ENCODE data around the gene NEDD4L.

The NEDD4L gene

GRCh38 chr18:58249712-58250111, 205.7 kb downstream of the NEDD4L start:
- Histone ChIP-seq H3K9ac (ENCODE audit: low read length) (no peak overlapping the region), H3K9me3 (ENCODE audit: control insufficient read depth, low read length) (no peaks in the 10 kb centered on the region), H3K4me3 (ENCODE audit: low read length) (no peak overlapping the region), H3K36me3 (ENCODE audit: control insufficient read depth, insufficient read depth, low read length) (no peaks in the 10 kb centered on the region), H3K27me3 (ENCODE audit: control insufficient read depth, insufficient read depth, low read length) (no peaks in the 10 kb centered on the region), H3K4me1 (ENCODE audit: control insufficient read depth, insufficient read depth, low read length) (peaks cover 14% of the 10 kb centered on the region)

DNA sequence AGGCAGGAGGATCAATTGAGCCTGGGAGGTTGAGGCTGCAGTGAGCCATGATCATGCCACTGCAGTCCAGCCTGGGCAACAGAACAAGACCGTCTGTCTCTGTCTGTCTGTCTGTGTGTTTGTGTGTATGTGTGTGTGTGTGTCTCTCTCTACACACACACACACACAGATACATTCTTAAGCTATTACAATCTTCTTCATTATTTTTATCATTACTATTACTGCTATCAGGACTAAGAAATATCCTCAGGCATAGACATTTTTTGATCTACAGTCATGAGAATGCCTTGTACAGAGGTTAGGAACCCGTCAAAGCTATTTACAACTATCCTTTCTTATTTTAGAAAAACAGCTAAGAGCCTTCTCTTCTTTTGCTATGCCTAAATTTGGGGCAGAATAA, 207.4 kb downstream of the NEDD4L start:
- Histone ChIP-seq H3K9me3 (ENCODE audit: control insufficient read depth, low read length) (no peaks in the 10 kb centered on the region), H3K4me3 (ENCODE audit: low read length) (no peak overlapping the region), H3K9ac (ENCODE audit: low read length) (no peak overlapping the region), H3K27me3 (ENCODE audit: control insufficient read depth, insufficient read depth, low read length) (no peaks in the 10 kb centered on the region), H3K36me3 (ENCODE audit: control insufficient read depth, insufficient read depth, low read length) (no peaks in the 10 kb centered on the region), H3K4me1 (ENCODE audit: control insufficient read depth, insufficient read depth, low read length) (peaks cover 14% of the 10 kb centered on the region)

DNA sequence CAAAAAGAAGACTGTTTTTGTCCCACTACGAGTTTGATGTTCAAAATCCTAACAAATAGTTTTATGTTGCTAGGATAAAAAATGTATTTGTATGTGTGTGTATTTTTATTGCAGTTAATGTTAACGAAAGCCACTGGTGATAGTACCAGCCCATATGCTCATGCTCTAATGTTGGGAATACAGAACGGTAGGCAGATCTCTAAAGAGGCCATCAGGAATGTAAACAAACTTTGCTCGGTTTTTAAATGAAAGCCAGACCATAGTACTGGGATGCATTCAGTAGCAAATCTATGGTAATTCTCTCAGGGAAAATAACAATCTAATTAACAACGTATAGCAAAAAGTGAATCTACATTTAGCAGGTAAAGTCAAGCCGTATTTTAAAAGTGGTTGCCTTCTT, 208.1 kb downstream of the NEDD4L start:
- Histone ChIP-seq H3K9me3 (ENCODE audit: control insufficient read depth, low read length) (no peaks in the 10 kb centered on the region), H3K9ac (ENCODE audit: low read length) (no peak overlapping the region), H3K27me3 (ENCODE audit: control insufficient read depth, insufficient read depth, low read length) (no peaks in the 10 kb centered on the region), H3K4me3 (ENCODE audit: low read length) (no peak overlapping the region), H3K4me1 (ENCODE audit: control insufficient read depth, insufficient read depth, low read length) (peaks cover 9% of the 10 kb centered on the region), H3K36me3 (ENCODE audit: control insufficient read depth, insufficient read depth, low read length) (no peaks in the 10 kb centered on the region)

- H3K36me3 ChIP-seq (ENCODE audit: control insufficient read depth, insufficient read depth, low read length): no peaks in the 10 kb centered on the region
- no peaks in the 10 kb centered on the region for H3K27me3 ChIP-seq (ENCODE audit: control insufficient read depth, insufficient read depth, low read length)
- H3K9ac ChIP-seq (ENCODE audit: low read length): no peak overlapping the region
- no peaks in the 10 kb centered on the region for H3K4me1 ChIP-seq (ENCODE audit: control insufficient read depth, insufficient read depth, low read length)
- H3K4me3 ChIP-seq (ENCODE audit: low read length): no peak overlapping the region
- no peaks in the 10 kb centered on the region for H3K9me3 ChIP-seq (ENCODE audit: control insufficient read depth, low read length)
Observed at GRCh38 chr18:58253318-58253717, 209.3 kb downstream of the NEDD4L start.

GRCh38 chr18:58253871-58254270, 209.8 kb downstream of the NEDD4L start:
- no peak overlapping the region for H3K9ac ChIP-seq (ENCODE audit: low read length)
- H3K36me3 ChIP-seq (ENCODE audit: control insufficient read depth, insufficient read depth, low read length): no peaks in the 10 kb centered on the region
- H3K4me3 ChIP-seq (ENCODE audit: low read length): no peak overlapping the region
- no peaks in the 10 kb centered on the region for H3K27me3 ChIP-seq (ENCODE audit: control insufficient read depth, insufficient read depth, low read length)
- peaks cover under 1% of the 10 kb centered on the region for H3K4me1 ChIP-seq (ENCODE audit: control insufficient read depth, insufficient read depth, low read length)
- no peaks in the 10 kb centered on the region for H3K9me3 ChIP-seq (ENCODE audit: control insufficient read depth, low read length)

- no peaks in the 10 kb centered on the region for H3K27me3 ChIP-seq (ENCODE audit: control insufficient read depth, insufficient read depth, low read length)
- no peak overlapping the region for H3K9ac ChIP-seq (ENCODE audit: low read length)
- no peaks in the 10 kb centered on the region for H3K36me3 ChIP-seq (ENCODE audit: control insufficient read depth, insufficient read depth, low read length)
- H3K9me3 ChIP-seq (ENCODE audit: control insufficient read depth, low read length): no peaks in the 10 kb centered on the region
- no peak overlapping the region for H3K4me3 ChIP-seq (ENCODE audit: low read length)
- H3K4me1 ChIP-seq (ENCODE audit: control insufficient read depth, insufficient read depth, low read length): peaks cover 12% of the 10 kb centered on the region
Observed at GRCh38 chr18:58254873-58255511, 211.0 kb downstream of the NEDD4L start.

DNA sequence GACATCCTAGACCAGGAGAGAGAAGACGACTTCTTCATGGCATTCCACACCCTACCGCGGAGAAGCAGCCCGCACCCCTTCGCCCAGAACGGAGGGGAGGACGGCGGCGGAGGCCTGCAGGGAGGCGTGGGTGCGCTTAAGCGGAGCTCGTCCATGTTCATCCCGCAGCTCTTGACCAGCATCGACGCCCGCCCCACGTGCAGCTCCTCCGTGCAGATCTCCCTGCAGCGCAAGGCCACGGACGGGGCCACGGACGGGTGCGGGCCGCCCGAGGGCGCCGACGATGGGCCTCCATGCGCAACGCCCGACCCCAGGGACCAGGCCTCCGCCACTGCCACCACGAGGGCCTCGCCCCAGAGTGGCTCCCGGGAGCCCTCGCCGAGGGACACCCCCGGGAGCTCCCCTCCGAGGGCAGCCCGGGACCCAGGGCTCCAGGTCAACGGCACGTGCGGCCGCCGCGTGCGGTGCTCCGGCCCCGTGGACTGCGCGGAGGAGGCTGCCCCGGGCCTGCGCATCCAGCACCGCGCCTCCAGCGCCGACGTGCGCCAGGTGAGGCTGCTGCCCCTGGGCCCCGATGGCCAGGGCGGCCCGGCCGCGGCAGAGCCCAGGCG, 211.8 kb downstream of the NEDD4L start:
- no peaks in the 10 kb centered on the region for H3K9me3 ChIP-seq (ENCODE audit: control insufficient read depth, low read length)
- H3K4me1 ChIP-seq (ENCODE audit: control insufficient read depth, insufficient read depth, low read length): peaks cover 18% of the 10 kb centered on the region
- no peak overlapping the region for H3K4me3 ChIP-seq (ENCODE audit: low read length)
- no peaks in the 10 kb centered on the region for H3K36me3 ChIP-seq (ENCODE audit: control insufficient read depth, insufficient read depth, low read length)
- H3K27me3 ChIP-seq (ENCODE audit: control insufficient read depth, insufficient read depth, low read length): no peaks in the 10 kb centered on the region
- no peak overlapping the region for H3K9ac ChIP-seq (ENCODE audit: low read length)

DNA sequence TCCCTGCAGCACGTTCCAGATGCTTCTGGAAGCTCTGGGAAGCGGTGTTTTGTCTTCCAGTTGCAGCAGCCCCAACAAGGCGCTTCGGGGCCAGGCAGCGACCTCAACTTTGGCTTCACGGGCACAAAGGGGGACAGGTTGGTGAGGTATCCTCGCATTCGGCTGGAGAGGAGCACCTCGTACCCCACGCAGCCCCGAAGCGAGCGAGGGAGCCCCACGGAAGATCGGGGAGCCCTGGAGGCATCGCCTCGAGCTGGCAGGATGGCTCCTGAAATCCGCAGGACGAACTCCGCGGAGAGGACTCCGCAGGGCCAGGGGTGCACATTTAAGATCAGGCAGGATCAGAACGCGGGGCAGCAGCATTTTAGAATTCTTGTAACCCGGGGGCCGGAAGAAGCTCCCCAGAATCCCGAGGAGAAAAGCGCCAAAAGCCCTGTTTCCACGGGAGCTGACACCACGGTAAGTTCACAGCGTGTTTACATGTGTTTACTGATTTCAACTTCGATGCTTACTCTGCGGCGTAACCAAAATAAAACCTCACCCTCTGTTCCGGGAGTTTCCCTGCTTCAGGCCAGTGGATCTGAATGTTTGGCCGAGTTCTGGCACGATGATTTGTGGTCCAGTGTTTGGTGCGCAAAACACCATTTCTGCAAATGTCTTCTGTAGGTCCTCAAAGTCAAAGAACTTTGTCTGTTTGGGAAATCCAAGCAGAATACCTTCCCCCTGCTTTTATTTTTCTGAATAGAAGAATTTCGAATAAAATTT, 212.5 kb downstream of the NEDD4L start:
- Histone ChIP-seq H3K36me3 (ENCODE audit: control insufficient read depth, insufficient read depth, low read length) (no peaks in the 10 kb centered on the region), H3K9ac (ENCODE audit: low read length) (no peak overlapping the region), H3K4me3 (ENCODE audit: low read length) (no peak overlapping the region), H3K4me1 (ENCODE audit: control insufficient read depth, insufficient read depth, low read length) (peaks cover 18% of the 10 kb centered on the region), H3K27me3 (ENCODE audit: control insufficient read depth, insufficient read depth, low read length) (no peaks in the 10 kb centered on the region), H3K9me3 (ENCODE audit: control insufficient read depth, low read length) (no peaks in the 10 kb centered on the region)

DNA sequence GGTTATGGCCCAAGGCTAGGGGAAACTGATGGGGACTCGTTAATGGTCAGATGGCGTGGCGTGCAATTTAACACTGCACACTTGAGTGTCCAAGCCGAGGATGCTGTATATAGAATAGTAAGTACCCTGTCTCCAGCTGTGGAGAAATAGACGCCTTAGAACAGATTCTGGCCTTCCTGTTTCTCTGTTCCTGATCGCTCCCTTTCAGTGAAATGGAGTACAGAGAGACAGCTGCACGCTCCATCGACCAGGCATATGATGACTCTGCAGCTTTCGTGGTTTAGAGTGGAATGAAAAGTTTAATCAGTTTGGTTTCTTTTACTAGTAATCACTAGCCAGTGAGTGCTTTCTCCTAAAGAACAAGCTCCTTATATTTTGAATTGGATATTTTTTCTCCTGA, 213.4 kb downstream of the NEDD4L start:
- Histone ChIP-seq H3K4me3 (ENCODE audit: low read length) (no peak overlapping the region), H3K27me3 (ENCODE audit: control insufficient read depth, insufficient read depth, low read length) (no peaks in the 10 kb centered on the region), H3K4me1 (ENCODE audit: control insufficient read depth, insufficient read depth, low read length) (peaks cover 27% of the 10 kb centered on the region), H3K9ac (ENCODE audit: low read length) (no peak overlapping the region), H3K9me3 (ENCODE audit: control insufficient read depth, low read length) (no peaks in the 10 kb centered on the region), H3K36me3 (ENCODE audit: control insufficient read depth, insufficient read depth, low read length) (no peaks in the 10 kb centered on the region)

DNA sequence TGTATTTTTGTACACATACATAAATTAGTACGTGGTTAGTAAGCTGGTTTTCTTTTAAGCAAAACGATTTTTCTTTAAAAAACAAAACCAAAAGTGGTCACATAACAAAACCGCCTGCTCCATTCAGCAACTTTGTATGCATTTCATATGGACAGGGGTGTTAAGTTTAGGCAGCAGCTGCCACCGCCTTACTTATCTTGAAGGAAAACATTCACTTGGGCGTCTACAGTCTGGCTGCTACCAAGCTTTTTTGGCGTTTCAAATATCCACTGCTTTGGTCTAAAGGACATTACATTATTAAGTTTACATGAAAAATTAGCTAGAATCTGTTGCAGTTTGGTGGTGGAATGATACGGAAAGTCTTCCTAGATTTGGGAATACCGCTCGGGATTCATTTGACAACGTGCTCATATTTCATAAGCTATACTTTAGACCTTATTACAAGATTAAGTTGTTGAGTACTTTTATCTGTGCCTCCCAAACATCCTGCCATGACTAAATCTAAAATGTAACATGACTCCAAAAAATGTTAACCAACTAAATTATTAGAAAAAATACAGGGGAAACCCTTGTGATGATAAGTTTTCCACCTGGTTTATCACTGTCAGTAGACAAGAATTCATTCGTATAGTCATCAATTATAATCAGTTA, 214.8 kb downstream of the NEDD4L start:
- Histone ChIP-seq H3K36me3 (ENCODE audit: control insufficient read depth, insufficient read depth, low read length) (no peaks in the 10 kb centered on the region), H3K9ac (ENCODE audit: low read length) (no peak overlapping the region), H3K4me1 (ENCODE audit: control insufficient read depth, insufficient read depth, low read length) (peaks cover 34% of the 10 kb centered on the region), H3K9me3 (ENCODE audit: control insufficient read depth, low read length) (no peaks in the 10 kb centered on the region), H3K27me3 (ENCODE audit: control insufficient read depth, insufficient read depth, low read length) (no peaks in the 10 kb centered on the region), H3K4me3 (ENCODE audit: low read length) (no peak overlapping the region)

- H3K4me1 ChIP-seq (ENCODE audit: control insufficient read depth, insufficient read depth, low read length): peaks cover 58% of the 10 kb centered on the region
- no peaks in the 10 kb centered on the region for H3K27me3 ChIP-seq (ENCODE audit: control insufficient read depth, insufficient read depth, low read length)
- peak overlapping the region; percentile 70 for H3K9ac ChIP-seq (ENCODE audit: low read length)
- H3K36me3 ChIP-seq (ENCODE audit: control insufficient read depth, insufficient read depth, low read length): no peaks in the 10 kb centered on the region
- H3K9me3 ChIP-seq (ENCODE audit: control insufficient read depth, low read length): no peaks in the 10 kb centered on the region
- H3K4me3 ChIP-seq (ENCODE audit: low read length): no peak overlapping the region
Observed at GRCh38 chr18:58263055-58263957, 219.3 kb downstream of the NEDD4L start.
